Ammon's horn (tissue), 1 donor: ENCODE measurements around the gene KIAA1755.

Source experiments
- DNase-seq: peaks from one replicate; pipeline ENCODE4 v3.0.0-alpha.2; 2016; ENCODE audit warnings: low spot score

Gene KIAA1755

DNA sequence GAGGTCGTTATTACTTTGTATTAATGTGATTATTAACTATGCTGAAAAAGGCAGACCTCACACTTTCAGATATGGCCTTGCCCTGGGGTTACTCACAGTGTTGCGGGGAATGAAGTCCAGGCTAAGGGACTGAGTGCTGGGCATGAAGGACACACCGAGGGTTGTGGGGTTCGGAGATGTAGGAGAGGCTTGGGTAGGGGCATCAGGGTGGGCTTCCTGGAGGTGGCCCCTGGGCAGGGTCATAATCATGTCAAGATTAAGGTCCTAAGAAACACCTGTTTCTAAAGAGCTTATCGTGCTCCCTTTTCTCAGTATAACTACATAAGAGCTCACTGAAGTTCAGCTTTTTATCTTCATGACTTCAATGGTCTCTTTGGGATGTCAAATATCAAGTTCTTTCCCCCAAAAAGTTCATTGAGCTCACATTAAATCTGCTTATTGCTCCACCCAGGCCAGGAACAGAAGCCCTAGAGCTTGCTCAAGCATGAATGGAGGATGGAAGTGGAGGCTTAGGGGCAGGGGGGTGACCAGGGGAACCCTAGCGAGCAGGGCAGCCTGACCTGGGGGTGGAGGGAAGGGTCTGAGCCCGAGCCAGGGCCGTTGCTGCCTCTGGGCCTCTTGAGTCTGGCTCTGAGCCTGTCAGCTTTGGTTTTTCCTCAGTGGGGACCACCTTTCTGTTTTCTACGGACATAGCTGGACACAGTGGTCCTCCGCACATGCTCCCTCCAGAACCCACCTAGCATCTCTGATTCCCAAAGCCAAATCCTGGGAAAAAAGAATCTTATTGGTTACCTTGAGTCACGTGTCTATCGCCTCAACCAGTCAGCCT lies 58.2 kb downstream of the KIAA1755 start:
- DNase-seq, result no peak

DNA sequence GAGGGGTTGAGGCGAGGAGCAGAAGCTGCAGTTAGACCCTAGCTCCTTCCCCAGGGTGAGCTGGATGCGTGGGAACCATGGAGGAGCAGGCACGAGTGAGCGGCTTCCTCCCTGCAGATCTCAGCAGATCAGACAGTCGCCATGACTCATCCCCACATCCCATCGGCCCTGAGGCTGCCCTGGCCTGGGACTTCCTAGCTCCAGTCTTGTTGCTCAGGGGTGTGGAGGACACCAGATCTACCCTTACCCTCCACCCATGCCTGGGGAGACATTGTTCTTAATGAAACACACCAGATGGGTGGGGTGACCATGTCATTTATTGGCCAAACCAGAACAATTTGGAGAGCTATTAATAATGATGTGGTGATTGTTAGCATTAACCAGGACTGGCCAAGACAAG lies 59.2 kb downstream of the KIAA1755 start:
- no peak for DNase-seq

DNA sequence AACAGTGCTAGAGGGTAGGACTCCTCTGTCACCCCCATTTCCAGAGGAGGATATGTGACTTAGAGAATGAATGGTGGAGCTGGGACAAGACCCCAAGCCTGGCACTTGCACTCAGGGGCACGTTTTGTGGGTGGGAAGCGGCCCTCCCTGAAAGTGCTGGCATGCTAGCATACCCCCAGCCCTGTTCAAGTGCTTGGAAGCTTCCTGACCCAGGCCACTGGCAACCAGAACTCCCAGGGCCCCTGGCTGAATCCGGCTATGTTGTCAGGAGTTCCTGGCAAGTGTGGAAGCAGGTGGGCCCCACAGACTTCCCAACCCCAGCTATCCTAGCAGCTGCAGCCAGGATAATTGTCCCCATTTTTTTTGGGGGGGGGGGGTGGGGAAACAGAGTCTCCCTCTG lies 59.9 kb downstream of the KIAA1755 start:
- DNase-seq, result no peak

DNA sequence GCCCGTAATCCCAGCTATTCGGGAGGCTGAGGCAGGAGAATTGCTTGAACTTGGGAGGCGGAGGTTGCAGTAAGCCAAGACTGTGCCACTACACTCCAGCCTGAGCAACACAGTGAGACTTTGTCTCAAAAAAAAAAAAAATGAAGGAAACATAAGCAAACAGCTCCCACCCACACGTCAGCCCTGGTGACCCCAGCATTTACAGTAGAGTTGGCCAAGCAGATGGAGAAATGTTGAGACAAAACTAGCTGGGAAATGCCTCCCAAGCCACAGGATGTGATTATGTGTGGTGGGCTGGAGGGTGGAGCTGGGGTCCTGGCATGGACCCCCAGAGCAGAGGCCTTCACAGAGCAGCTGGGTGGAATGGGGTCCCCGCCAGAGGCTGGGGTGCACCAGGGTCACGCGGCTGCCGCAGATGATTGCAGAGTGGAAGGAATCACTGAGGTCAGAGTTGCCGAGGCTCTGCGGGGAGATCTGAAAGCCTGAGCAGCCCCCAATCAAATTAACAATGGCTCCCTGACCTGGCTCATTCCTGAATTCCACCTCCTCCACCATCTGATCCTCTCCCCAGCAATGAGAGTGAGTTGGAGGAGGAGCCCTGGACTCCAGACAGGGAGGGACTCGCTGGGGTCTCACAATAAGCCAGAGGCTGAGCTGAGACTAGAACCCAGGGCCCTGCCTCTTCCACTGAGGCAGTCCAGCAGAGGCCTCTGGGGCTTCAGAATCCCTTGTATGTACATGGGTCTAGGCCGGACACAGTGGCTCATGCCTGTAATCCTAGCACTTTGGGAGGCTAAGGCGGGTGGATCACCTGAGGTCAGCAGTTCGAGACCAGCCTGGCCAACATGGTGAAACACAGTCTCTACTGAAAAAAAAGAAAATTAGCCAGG lies 60.8 kb downstream of the KIAA1755 start:
- DNase-seq, result no peak

DNA sequence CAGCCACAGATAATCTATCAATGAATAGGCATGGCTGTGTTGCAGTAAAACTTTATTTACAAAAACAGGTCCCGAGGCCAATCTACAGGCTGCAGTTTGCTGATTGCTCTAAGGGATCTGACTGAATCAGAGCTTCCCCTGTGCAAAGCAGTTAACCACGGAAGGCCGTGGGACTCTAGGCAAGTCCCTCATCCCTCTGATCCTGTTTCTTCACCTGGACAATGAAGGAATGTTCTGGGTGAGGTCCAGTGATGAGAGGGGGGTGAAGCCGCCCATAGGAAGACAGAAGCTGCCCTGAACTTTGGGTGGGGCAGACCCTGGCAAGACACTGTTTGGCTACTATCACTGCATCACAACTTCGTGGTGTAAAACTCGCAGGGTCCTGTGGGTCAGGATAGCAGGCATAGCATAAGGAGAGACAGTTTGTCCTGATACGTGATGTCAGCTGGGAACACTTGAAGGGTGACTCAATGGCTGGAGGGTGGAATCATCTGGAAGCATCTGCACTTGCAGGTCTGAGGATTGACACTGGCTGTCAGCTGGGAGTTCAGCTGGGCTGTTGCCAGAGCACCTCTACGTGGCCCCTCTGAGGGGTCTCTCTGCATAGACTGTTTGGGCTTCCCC lies 62.2 kb downstream of the KIAA1755 start:
- DNase-seq, result no peak

DNA sequence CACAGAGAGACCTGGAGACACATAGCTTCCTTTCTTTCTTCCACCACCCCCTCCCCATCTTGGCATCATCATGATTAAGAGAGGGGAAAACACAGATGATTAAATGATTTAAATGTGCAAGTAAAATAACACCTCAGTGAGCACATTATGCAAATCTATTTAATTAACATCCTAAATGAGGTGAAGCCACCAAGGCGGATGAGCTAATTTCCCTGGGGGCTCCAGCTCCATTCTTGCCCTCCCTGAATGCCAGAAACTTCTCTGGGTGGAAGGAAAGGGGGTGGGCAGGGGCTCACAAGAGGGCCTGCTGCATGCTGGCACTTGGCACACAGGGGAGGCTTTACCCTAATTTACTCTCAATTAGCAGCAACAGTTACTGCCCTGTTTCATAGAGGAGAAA lies 62.9 kb downstream of the KIAA1755 start:
- DNase-seq, result no peak

DNA sequence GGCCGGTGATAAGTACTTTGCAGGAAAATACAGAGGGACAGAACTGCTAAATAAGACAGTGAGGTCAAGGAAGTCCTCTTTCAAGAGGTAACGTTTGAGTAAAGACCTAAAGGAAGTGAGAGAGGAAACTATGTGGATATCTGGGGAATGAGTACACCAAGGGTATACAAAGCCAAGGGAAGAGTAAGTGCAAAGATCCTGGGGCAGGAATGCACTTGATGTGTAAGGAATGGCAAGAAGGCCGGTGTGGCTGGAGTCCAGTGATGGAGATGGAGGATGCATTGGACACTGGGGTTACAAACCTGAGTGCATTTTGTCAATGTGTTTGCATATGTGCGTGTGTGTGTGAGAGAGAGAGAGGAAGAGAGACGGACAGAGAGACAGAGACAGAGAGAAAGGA lies 63.3 kb downstream of the KIAA1755 start:
- DNase-seq, result no peak

DNA sequence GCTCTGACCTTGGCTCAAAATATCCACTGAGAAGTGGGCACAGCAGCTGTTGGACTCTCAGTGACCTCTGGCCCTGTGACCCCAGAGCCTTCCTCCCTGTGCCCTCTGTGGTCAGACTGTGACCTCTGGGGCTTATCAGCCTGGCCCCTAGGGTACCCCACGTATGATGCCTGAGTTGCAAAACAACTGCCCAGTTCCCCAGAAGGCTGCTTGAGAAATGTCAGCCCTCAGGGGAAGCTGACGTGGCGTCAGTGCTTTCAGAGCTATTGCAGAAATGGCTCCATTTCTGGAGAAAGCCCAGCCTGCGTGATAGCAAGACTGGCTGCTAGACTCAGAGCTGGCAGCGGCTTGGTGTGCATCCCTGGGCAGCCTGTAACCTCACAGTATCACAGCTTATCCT lies 63.9 kb downstream of the KIAA1755 start:
- no peak for DNase-seq

DNA sequence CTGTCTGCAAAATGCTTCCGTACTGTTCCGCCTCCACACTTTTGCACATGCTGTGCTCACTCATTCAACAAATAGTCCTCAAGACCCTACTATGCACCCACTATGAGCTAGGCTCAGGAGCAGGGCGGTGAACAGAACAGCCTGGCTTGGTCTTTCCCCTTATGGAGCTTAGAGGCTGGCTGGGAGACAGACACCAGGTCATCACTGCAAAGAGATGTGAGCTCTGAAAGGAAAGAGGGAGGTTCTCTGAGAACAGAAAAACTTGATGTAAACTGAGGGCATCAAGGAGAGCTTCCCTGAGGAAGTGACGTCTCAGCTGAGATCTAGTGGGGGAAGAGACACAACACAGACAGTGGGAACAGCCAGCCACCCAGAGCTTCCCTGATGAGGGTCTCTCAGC lies 64.5 kb downstream of the KIAA1755 start:
- no peak for DNase-seq

DNA sequence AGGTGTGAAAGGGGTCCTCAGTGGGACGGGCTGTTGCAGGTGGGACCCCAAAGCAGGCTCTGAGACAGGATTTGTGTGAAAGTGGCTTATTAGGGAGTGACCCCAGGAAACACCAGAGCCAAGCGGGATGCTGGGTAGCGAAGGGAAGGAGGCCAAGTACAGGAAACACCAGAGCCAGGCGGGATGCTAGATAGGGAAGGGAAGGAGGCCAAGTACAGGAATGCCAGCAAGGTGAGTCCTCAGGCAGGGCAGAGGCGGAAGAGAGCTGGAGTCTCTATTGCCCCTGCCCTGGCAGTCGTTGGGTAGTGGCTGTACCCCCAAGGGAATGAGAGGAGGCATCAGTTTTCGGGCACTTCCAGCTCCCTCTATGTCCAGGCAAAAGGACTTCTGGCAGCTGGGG lies 65.0 kb downstream of the KIAA1755 start:
- DNase-seq, result no peak

DNA sequence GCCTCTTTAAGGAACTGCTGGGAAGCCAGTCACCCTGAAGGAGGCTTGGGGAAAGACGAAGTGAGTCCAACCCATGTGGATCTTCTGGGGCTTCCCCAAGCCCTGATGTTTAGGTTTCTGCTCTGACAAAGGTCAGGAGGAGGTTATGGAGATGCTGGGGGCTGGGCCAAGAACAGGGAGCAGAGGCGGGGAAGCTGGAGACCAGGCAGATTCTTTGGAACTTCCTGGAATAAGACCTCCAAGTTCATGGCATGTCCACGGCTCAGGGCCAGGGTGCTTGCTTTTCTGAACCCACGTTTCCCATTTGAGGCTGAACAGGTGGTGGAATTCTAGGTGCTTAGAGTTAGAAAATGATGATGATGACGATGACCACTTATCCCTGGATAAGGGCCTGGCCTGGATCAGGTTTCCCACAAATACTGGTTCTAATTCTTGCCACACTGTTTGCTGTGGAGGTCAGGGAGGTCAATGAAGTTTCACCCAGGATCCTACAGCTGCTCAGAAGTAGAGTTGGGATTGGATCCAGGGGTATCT lies 65.5 kb downstream of the KIAA1755 start:
- DNase-seq, result no peak

DNA sequence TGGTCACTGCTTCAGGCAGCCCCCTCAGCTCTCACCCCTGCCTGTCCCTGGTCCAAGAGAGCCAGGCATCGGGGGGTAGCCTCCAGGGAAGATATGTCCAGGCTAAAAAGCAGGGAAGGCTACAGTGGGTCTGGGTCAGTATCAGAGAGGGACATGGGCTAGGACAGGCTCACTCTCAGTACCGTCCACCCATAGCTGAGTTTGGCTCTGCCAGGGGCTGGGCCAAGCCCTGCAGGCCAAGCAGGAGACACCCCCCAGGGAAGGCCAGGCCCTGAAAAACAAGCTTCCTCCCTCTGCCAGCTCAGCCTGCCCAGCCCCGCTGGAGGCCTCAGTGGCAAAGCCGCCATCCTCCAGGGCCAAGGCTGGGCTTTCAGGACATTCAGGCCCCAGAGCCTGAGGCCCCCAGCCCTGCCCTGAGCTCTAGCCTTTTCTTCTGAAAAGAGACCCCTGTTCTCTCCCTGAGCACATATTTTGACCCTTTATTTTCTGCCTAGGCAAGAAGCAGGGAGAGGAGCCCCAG lies 66.9 kb downstream of the KIAA1755 start:
- DNase-seq, result no peak

DNA sequence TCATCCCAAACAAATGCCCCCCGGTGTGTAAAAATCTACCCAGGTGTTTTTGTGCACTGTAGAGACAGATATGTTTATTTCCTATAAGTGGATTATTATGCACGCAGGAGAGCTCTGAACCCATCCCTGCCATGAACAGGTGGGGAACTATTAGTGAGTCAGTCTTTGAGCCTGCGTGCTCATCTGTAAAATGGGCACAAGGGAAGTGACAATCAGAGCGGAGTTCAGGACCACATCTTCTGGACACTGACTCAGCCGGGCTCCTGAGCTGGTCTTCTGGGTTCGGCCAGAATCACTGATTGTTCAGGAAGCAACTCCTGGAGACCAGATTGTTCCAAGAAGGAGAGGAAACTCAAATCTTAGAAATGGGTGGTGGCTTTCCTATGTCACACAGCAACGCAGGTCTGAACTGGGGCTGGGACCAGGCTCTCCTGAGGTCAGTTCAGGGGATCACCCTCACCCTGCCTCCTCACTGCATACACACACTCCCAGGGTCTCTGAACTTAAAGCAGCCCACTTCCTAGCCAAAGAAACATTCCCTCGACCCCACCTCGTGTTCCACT lies 68.1 kb downstream of the KIAA1755 start:
- DNase-seq, result no peak

DNA sequence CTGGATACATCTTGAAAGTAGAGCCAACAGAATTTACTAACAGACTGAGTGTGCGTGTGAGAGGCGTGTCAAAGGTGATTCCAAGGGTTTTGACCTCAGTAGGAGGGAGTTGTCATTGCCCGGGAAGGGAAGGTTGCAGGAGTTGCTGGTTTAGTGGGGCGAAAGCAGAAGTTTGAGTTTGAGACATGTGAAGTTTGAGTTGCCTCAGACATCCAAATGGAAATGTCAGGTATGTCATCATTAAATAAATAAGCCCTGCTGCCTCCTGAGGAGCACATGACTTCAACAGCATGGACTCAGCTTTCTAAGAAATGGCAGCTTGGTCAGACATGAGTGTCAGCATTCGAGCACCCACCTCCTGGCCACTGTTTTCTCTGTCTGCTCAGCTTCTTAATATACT lies 68.9 kb downstream of the KIAA1755 start:
- no peak for DNase-seq

DNA sequence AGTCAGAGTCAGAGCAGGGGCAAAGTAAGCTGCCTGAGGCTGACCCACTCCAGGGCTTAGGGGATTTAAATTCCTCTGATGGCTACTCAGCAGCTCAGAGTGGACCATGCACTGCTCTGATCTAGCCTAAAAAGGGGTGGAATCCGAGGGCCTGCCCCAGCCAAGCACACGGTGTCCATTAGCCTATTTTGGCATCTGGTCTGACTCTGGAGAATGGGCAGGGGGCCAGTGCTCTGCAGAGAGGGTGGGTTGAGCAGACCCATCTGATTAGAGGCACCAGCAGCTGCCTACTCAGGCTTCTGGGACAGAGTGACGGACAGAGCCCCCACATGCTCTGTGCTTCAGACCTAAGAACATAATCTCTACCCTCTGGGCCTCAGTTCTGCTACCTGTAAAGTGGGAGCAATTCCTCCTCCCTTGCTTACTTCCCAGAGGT lies 69.6 kb downstream of the KIAA1755 start:
- no peak for DNase-seq

DNA sequence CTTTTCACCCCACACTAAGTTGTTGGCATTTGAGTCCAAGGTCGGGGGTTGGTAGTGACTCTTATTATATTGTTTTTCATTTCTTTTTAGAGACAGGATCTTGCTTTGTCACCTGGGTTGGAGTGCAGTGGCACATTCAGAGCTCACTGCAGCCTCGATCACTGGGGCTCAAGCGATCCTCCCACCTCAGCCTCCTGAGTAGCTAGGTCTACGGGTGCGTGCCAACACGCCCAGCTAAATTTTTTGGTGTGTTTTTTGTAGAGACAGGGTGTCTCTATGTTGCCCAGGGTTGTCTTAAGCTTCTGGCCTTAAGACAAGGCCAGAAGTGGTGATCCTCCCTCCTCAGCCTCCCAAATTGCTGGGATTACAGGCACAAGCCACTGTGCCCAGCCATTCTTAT lies 70.4 kb downstream of the KIAA1755 start:
- no peak for DNase-seq

DNA sequence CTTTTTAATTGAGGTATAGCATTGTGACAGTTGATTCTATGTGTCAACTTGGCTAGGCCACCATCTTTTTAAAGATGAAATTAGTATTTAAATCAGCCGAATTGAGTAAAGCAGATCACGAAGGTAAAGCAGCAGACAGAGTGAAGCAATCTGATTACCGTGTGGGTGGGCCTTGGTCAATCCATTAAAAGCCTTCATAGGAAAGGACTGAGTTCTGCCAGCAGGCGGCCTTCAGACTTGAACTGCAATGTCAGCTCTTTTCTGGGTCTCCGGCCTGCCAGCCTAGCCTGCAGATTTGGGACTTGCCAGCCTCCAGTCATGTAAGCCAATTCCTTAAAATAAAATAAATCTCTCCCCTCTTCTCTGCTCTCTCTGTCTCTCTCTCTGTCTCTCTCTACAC lies 73.0 kb downstream of the KIAA1755 start:
- DNase-seq, result no peak

DNA sequence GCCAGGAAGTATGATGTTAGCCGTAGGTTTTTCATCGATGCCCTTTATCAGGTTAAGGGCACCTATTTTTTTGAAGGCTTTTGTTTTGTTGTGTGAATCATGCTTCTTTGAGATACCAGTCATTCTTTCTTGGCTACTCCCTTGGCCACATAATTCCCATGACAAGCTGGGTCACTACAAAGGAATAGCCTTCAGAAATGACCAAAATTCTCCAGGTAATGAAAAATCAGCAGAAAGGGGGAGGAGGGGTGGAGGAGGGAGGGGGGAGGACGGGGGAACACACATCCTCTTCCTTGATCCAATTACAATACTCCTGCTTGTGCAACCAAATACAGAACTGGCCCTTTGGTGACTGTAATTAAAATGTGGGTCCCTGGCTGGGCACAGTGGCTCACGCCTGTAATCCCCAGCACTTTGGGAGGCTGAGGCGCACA lies 73.7 kb downstream of the KIAA1755 start:
- no peak for DNase-seq

DNA sequence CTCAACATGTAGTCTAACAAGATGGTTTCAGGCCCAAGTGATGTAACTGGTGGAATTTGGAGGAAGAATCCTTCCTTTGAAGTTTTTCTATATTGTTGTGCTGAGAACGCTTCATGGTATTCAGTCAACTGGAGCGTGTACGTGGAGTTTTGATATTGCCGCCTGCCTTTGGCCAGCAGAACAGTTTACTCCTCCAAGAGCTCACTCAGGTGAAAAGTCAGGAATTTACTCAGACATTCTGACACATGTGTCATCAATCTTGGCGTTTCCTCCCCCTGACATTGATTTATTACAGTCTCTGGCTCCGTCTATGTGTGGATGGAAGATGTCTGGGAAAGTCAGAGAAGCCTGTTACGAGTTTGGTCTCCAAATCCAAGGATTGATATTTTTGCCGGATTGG lies 76.4 kb downstream of the KIAA1755 start:
- DNase-seq, result no peak

DNA sequence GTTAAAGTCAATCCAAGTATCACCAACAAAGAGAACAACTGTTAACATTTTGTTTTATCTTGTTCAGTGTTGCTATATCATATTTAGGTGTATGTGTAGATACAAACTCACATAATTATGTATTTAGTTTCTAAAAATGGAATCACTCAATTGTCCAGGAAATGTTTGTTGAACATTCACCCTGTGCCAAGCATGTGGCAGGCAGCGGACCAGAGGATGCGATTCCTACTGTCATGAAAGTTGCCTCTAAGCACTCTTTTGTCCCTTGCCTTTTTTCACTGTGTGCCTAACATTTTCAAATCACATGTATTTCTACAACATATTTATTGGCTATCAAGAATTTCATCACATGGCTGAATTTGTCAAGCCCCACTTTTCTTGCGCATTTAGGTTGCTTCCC lies 78.6 kb downstream of the KIAA1755 start:
- no peak for DNase-seq

DNA sequence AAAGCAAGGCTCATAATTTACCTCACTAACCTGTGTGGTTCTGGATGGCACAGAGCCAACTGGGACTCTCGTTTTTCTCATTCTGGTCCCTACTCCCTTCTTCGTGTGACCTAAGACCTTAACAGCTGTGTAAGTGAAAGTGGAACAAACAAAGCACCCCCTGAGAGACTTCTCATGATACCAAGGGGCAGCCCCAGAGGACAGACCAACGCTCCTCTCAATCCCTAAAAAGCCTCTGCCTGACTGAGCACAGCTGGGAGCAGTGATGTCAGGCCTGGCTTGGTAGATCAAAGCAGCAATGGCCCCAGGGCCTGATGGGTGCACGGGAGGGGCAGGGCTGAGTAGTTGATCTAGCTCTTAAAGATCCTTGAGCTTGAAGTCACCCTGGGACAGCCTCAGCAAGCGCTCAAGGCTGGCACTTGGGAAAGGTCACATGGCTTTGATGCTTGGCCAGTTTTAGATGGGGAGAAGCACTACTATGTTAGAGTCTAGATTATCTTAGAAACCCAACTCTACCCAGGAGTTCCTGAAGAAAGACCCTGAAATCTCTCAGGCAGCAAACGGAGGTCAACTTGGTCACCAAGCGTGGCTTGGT lies 79.2 kb downstream of the KIAA1755 start:
- DNase-seq, result no peak
